Mesenchymal stem cell (in vitro differentiated cells and primary cell): Measurements from ENCODE around the gene ACADL. TPM values are rescaled to one million over a fixed set of nuclear protein-coding genes. Genes with fewer than 3 reads are reported as not detected.

Experiments used
- DNase-seq: peaks from one replicate; pipeline ENCODE4 v3.0.0-alpha.2; 2013
- H2AFZ ChIP-seq: one replicate; pipeline ENCODE4 v1.6.1; 2013; ENCODE audit warnings: low read depth, mild to moderate bottlenecking, control low read depth, inconsistent platforms, low read length, moderate library complexity
- H2AK5ac ChIP-seq: 2 replicates; pipeline ENCODE4 v1.6.1; 2013; ENCODE audit warnings: low read length, moderate library complexity, mild to moderate bottlenecking, inconsistent platforms; ENCODE audit not compliant: severe bottlenecking
- H2BK120ac ChIP-seq: one replicate; pipeline ENCODE4 v1.6.1; 2013; ENCODE audit warnings: low read depth, mild to moderate bottlenecking, inconsistent platforms, low read length, moderate library complexity
- H2BK12ac ChIP-seq, 2 experiments: one replicate each; pipeline ENCODE4 v1.6.1; 2013; ENCODE audit warnings: inconsistent platforms in 2 of 2, low read length in 2 of 2, mild to moderate bottlenecking in 2 of 2, moderate library complexity in 2 of 2, control low read depth in 1 of 2
- H2BK15ac ChIP-seq: one replicate; pipeline ENCODE4 v1.6.1; 2013; ENCODE audit warnings: mild to moderate bottlenecking, low read depth, inconsistent platforms; ENCODE audit not compliant: poor library complexity, severe bottlenecking
- H2BK5ac ChIP-seq: 2 replicates; pipeline ENCODE4 v1.6.1; 2013; ENCODE audit warnings: low read depth, mild to moderate bottlenecking, low read length, control low read depth, inconsistent platforms; ENCODE audit not compliant: poor library complexity, severe bottlenecking
- H3K14ac ChIP-seq, 2 experiments: one replicate each; pipeline ENCODE4 v1.6.1; 2013; ENCODE audit warnings: inconsistent platforms in 2 of 2, low read length in 2 of 2, control low read depth in 1 of 2, mild to moderate bottlenecking in 1 of 2, moderate library complexity in 1 of 2
- H3K18ac ChIP-seq, 2 experiments: one replicate each; pipeline ENCODE4 v1.6.1; 2013; ENCODE audit warnings: inconsistent platforms in 2 of 2, low read length in 2 of 2, control low read depth in 1 of 2, low read depth in 1 of 2, mild to moderate bottlenecking in 1 of 2
- H3K23ac ChIP-seq, 2 experiments: one replicate each; pipeline ENCODE4 v1.6.1; 2013; ENCODE audit warnings: inconsistent platforms in 2 of 2, low read length in 2 of 2, mild to moderate bottlenecking in 2 of 2, moderate library complexity in 2 of 2, control low read depth in 1 of 2
- H3K27ac ChIP-seq: 2 replicates; pipeline ENCODE4 v1.5.1; 2013; ENCODE audit warnings: mild to moderate bottlenecking, moderate library complexity, low read length, control low read depth, inconsistent platforms; ENCODE audit not compliant: poor library complexity, severe bottlenecking
- H3K27me3 ChIP-seq, 2 experiments: 2 replicates each; pipeline versions ENCODE4 v1.6.1 to v1.7.0; 2013; ENCODE audit warnings: low read length in 2 of 2, mild to moderate bottlenecking in 2 of 2, moderate library complexity in 2 of 2, control low read depth in 1 of 2, inconsistent platforms in 1 of 2; ENCODE audit not compliant: control insufficient read depth in 1 of 2, insufficient read depth in 1 of 2
- H3K36me3 ChIP-seq, 2 experiments: 2 replicates each; pipeline versions ENCODE4 v1.6.1 to v1.7.0; 2013; ENCODE audit warnings: low read length in 2 of 2, control low read depth in 1 of 2, inconsistent platforms in 1 of 2, low read depth in 1 of 2, mild to moderate bottlenecking in 1 of 2; ENCODE audit not compliant: insufficient read depth in 2 of 2, control insufficient read depth in 1 of 2
- H3K4ac ChIP-seq, 2 experiments: one replicate each; pipeline ENCODE4 v1.6.1; 2013; ENCODE audit warnings: inconsistent platforms in 2 of 2, low read length in 2 of 2, mild to moderate bottlenecking in 2 of 2, moderate library complexity in 2 of 2, control low read depth in 1 of 2, low read depth in 1 of 2
- H3K4me1 ChIP-seq: 2 replicates; pipeline ENCODE4 v1.6.1; 2013; ENCODE audit warnings: low read depth, low read length, control low read depth; ENCODE audit not compliant: control insufficient read depth, insufficient read depth
- H3K4me2 ChIP-seq: 2 replicates; pipeline ENCODE4 v1.6.1; 2013; ENCODE audit warnings: low read length, mild to moderate bottlenecking, inconsistent platforms; ENCODE audit not compliant: poor library complexity, severe bottlenecking
- H3K4me3 ChIP-seq, 2 experiments: 2 replicates each; pipeline versions ENCODE4 v1.5.1 to v1.7.0; 2013; ENCODE audit warnings: low read length in 2 of 2, mild to moderate bottlenecking in 2 of 2, control low read depth in 1 of 2, low read depth in 1 of 2; ENCODE audit not compliant: insufficient read depth in 1 of 2
- H3K79me1 ChIP-seq: replicated peaks from 2 replicates; pipeline ENCODE4 v1.6.1; 2013; ENCODE audit warnings: mild to moderate bottlenecking, control low read depth, low read length, inconsistent platforms; ENCODE audit not compliant: poor library complexity, severe bottlenecking
- H3K9ac ChIP-seq: 2 replicates; pipeline ENCODE4 v1.7.0; 2013; ENCODE audit warnings: mild to moderate bottlenecking, low read length, moderate library complexity
- H3K9me3 ChIP-seq: 2 replicates; pipeline ENCODE4 v1.7.0; 2013; ENCODE audit warnings: mild to moderate bottlenecking, low read length; ENCODE audit not compliant: control insufficient read depth
- H4K8ac ChIP-seq: one replicate; pipeline ENCODE4 v1.6.1; 2013; ENCODE audit warnings: inconsistent platforms, mild to moderate bottlenecking, low read length, moderate library complexity
- H4K91ac ChIP-seq: one replicate; pipeline ENCODE4 v1.6.1; 2013; ENCODE audit warnings: mild to moderate bottlenecking, low read length, inconsistent platforms
- WGBS: methylation state at CpG from one replicate; pipeline ENCODE4 v1.1.7; 2013; ENCODE audit warnings: mixed read lengths; 5-methylcytosine and 5-hydroxymethylcytosine counted together
- polyA plus RNA-seq, 2 experiments: library from polyadenylated mRNA; stranded (reverse); fragments of 200-250 nt; gene quantifications; one replicate each; pipeline ENCODE4 v1.2.3, GENCODE V29; 2013

The ACADL gene
- not detected for polyA plus RNA-seq (2013, experiment 1 of 2)
- polyA plus RNA-seq (2013, experiment 2 of 2), result not detected

GRCh38 chr2:210224941-210225672, at the start of gene ACADL:
Gene ACADL, minus strand, starts transcription at chr2:210225447. Its CDS starts 184 bp downstream, at chr2:210225263.
- Histone ChIP-seq H3K79me1 (no peaks in the 10 kb centered on the region), H3K36me3 (no peaks in the 10 kb centered on the region), H3K4me2 (peak within 1 kb of the TSS; percentile 95), H2AFZ (peak within 1 kb of the TSS; percentile 97), H4K91ac (no peak within 1 kb of the TSS), H3K4me3 (peak within 1 kb of the TSS; percentile 86 to 90), H2BK120ac (no peak within 1 kb of the TSS), H2BK12ac (no peak within 1 kb of the TSS), H3K27me3 (peaks cover 0 to 17% of the 10 kb centered on the region in 2 experiments), H2BK15ac (no peak within 1 kb of the TSS), H3K18ac (no peak within 1 kb of the TSS), H4K8ac (no peak within 1 kb of the TSS), H3K9ac (peak within 1 kb of the TSS; percentile 63), H3K4me1 (peaks cover 4% of the 10 kb centered on the region), H3K4ac (peak within 1 kb of the TSS in 1 of 2 experiments; percentile 41), H2BK5ac (no peak within 1 kb of the TSS), H3K9me3 (no peaks in the 10 kb centered on the region), H3K14ac (peak within 1 kb of the TSS in 1 of 2 experiments; percentile 90), H2AK5ac (no peak within 1 kb of the TSS), H3K23ac (no peak within 1 kb of the TSS), H3K27ac (no peak within 1 kb of the TSS)
- peak; percentile 17 for DNase-seq
- WGBS, result 2% methylated on average over 67 of the region's 69 CpGs

GRCh38 chr2:210271300-210271699, 46.1 kb upstream of the ACADL start:
- no peak overlapping the region for H3K23ac ChIP-seq
- H3K27ac ChIP-seq, result no peak overlapping the region
- H3K36me3 ChIP-seq, result no peaks in the 10 kb centered on the region
- no peak for DNase-seq
- no peak overlapping the region for H2BK120ac ChIP-seq
- no peak overlapping the region for H3K4me2 ChIP-seq
- H3K79me1 ChIP-seq, result no peaks in the 10 kb centered on the region
- no peak overlapping the region for H3K4me3 ChIP-seq
- no peak overlapping the region for H4K91ac ChIP-seq
- no peak overlapping the region for H4K8ac ChIP-seq
- H3K9ac ChIP-seq, result no peak overlapping the region
- no peaks in the 10 kb centered on the region for H3K27me3 ChIP-seq
- no peak overlapping the region for H2BK15ac ChIP-seq
- no peak overlapping the region for H2BK5ac ChIP-seq
- no peak overlapping the region for H2AFZ ChIP-seq
- no peak overlapping the region for H2BK12ac ChIP-seq
- no peaks in the 10 kb centered on the region for H3K4me1 ChIP-seq
- no peaks in the 10 kb centered on the region for H3K9me3 ChIP-seq
- H3K18ac ChIP-seq, result no peak overlapping the region
- no peak overlapping the region for H3K14ac ChIP-seq
- no peak overlapping the region for H3K4ac ChIP-seq
- H2AK5ac ChIP-seq, result no peak overlapping the region

GRCh38 chr2:210269148-210269547, 43.9 kb upstream of the ACADL start:
- H2BK5ac ChIP-seq, result no peak overlapping the region
- H3K4me3 ChIP-seq, result no peak overlapping the region
- no peak for DNase-seq
- no peak overlapping the region for H4K91ac ChIP-seq
- no peaks in the 10 kb centered on the region for H3K4me1 ChIP-seq
- H2BK12ac ChIP-seq, result no peak overlapping the region
- H3K27ac ChIP-seq, result no peak overlapping the region
- no peak overlapping the region for H2BK120ac ChIP-seq
- H3K27me3 ChIP-seq, result no peaks in the 10 kb centered on the region
- H3K36me3 ChIP-seq, result no peaks in the 10 kb centered on the region
- no peak overlapping the region for H3K18ac ChIP-seq
- H2AFZ ChIP-seq, result no peak overlapping the region
- H3K4ac ChIP-seq, result no peak overlapping the region
- 23% methylated on average over 3 of the region's 3 CpGs for WGBS
- H3K79me1 ChIP-seq, result no peaks in the 10 kb centered on the region
- no peak overlapping the region for H2BK15ac ChIP-seq
- no peak overlapping the region for H4K8ac ChIP-seq
- H2AK5ac ChIP-seq, result no peak overlapping the region
- no peak overlapping the region for H3K14ac ChIP-seq
- H3K4me2 ChIP-seq, result no peak overlapping the region
- H3K9ac ChIP-seq, result no peak overlapping the region
- H3K23ac ChIP-seq, result no peak overlapping the region
- H3K9me3 ChIP-seq, result no peaks in the 10 kb centered on the region

GRCh38 chr2:210268281-210268680, 43.0 kb upstream of the ACADL start:
- Histone ChIP-seq H3K9me3 (no peaks in the 10 kb centered on the region), H2BK12ac (no peak overlapping the region), H2AFZ (no peak overlapping the region), H3K4me1 (no peaks in the 10 kb centered on the region), H3K79me1 (no peaks in the 10 kb centered on the region), H3K27me3 (no peaks in the 10 kb centered on the region), H4K91ac (no peak overlapping the region), H3K4me3 (no peak overlapping the region), H3K36me3 (no peaks in the 10 kb centered on the region), H3K27ac (no peak overlapping the region), H3K18ac (no peak overlapping the region), H3K14ac (no peak overlapping the region), H3K4ac (no peak overlapping the region), H2BK120ac (no peak overlapping the region), H2AK5ac (no peak overlapping the region), H3K9ac (no peak overlapping the region), H3K23ac (no peak overlapping the region), H4K8ac (no peak overlapping the region), H2BK5ac (no peak overlapping the region), H3K4me2 (no peak overlapping the region), H2BK15ac (no peak overlapping the region)
- DNase-seq, result no peak
- WGBS, result no CpG with 5 or more reads among the region's 1 CpG
